HUES6 (cell line): Measurements from ENCODE around the gene COL12A1.

ENCODE experiments used
- H3K27ac ChIP-seq: 2 replicates; pipeline ENCODE4 v1.7.0; 2013; ENCODE audit warnings: low read depth, mild to moderate bottlenecking, low read length, inconsistent platforms
- H3K27me3 ChIP-seq: 2 replicates; pipeline ENCODE4 v1.6.1; 2013; ENCODE audit warnings: low read length; ENCODE audit not compliant: control insufficient read depth, insufficient read depth
- H3K36me3 ChIP-seq: 2 replicates; pipeline ENCODE4 v1.6.1; 2013; ENCODE audit warnings: low read length; ENCODE audit not compliant: control insufficient read depth, insufficient read depth
- H3K4me1 ChIP-seq: 2 replicates; pipeline ENCODE4 v1.6.1; 2013; ENCODE audit warnings: low read length; ENCODE audit not compliant: control insufficient read depth, insufficient read depth
- H3K4me3 ChIP-seq: 2 replicates; pipeline ENCODE4 v1.5.1; 2013; ENCODE audit warnings: low read depth, low read length
- H3K9ac ChIP-seq: one replicate; pipeline ENCODE4 v1.6.1; 2013; ENCODE audit warnings: mild to moderate bottlenecking, low read length
- H3K9me3 ChIP-seq: 2 replicates; pipeline ENCODE4 v1.6.1; 2013; ENCODE audit warnings: low read depth, low read length; ENCODE audit not compliant: control insufficient read depth, insufficient read depth

COL12A1 gene

DNA sequence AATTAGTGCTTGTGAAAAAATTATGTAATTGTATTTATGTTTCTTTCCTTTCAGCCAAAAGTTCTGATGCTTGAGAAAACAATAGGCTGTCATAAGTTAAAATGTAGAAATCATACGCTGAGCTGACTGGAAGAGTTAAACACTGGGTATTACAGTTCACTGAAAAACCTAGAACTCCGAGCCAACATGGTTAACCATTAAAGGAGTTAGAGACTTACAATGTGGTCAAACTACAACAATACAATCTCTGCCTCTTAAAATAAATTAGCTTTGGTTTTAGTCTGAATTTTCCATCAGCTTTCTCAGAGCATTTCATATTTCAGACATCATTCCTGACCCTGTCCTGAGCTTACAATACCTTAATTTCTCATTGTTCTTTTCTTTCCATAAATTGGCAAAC, 91.0 kb downstream of the COL12A1 start:
- Histone ChIP-seq H3K27me3 (no peaks in the 10 kb centered on the region), H3K9ac (no peak overlapping the region), H3K4me3 (no peak overlapping the region), H3K27ac (no peak overlapping the region), H3K4me1 (0 out of 2 replicates have a peak, but pooled peaks cover 6% of the 10 kb centered on the region), H3K9me3 (no peaks in the 10 kb centered on the region), H3K36me3 (no peaks in the 10 kb centered on the region)

DNA sequence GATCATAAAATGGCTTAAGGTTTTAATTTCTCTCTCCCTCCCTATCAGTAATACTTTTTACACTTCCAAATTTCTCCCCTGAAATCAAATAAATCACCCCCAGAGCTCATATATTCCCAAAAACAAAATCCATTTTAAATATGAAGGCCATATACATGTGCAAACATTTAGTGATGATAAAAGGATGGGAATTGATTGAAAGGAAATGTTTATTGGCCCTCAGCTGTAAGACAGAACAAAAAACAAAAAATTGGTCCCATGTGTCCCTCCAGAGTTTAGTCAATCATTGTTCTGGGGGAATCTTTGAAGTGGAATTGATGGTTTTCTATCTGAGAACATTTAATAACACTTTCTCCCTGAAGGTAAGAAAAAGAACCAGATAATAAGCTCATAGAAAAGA, 91.7 kb downstream of the COL12A1 start:
- H3K36me3 ChIP-seq = no peaks in the 10 kb centered on the region
- no peak overlapping the region for H3K9ac ChIP-seq
- H3K9me3 ChIP-seq = no peaks in the 10 kb centered on the region
- no peaks in the 10 kb centered on the region for H3K27me3 ChIP-seq
- H3K27ac ChIP-seq = no peak overlapping the region
- H3K4me3 ChIP-seq = no peak overlapping the region
- H3K4me1 ChIP-seq = 0 out of 2 replicates have a peak, but pooled peaks cover 6% of the 10 kb centered on the region

DNA sequence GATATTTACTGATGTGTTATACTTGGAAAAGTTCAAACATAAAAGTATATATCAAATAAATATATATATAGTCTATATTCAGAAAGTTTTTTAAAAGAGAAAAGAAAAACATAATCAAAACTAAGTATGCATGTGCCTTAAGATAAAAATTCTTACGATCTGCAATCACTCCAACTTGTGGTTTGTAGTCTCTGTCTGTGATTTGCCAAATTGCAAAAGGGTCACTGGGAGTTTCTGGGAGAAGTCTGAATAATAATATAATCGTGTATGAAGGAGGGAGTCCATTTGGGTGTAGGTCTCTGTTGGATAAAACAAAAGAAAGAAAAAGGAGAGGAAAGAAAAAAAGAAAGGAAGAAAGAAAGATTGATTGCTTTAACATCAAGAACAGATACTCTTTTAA, 92.4 kb downstream of the COL12A1 start:
- H3K27me3 ChIP-seq = no peaks in the 10 kb centered on the region
- H3K9me3 ChIP-seq = no peaks in the 10 kb centered on the region
- H3K27ac ChIP-seq = no peak overlapping the region
- H3K36me3 ChIP-seq = no peaks in the 10 kb centered on the region
- no peak overlapping the region for H3K9ac ChIP-seq
- H3K4me3 ChIP-seq = no peak overlapping the region
- H3K4me1 ChIP-seq = 0 out of 2 replicates have a peak, but pooled peaks cover 6% of the 10 kb centered on the region

DNA sequence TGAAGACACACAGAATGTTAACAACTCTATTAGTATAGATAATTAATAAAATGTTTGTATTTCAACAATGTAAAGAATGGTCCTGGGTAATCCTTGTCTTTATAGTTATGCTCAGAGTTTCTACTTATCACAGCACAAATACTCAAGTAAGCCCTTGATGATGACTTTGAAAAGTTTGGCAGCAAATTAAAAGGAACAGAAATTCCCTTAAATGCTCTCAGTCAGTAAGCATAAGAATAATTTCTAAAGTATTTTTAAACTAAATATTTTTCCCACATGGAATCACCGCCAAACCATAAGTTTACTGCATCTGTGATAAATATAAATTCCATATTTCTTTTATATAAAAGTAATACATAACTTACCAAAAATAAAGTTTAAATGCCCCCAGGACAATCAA, 96.1 kb downstream of the COL12A1 start:
- Histone ChIP-seq H3K4me1 (no peaks in the 10 kb centered on the region), H3K36me3 (no peaks in the 10 kb centered on the region), H3K4me3 (no peak overlapping the region), H3K27ac (no peak overlapping the region), H3K9me3 (no peaks in the 10 kb centered on the region), H3K27me3 (no peaks in the 10 kb centered on the region), H3K9ac (no peak overlapping the region)

DNA sequence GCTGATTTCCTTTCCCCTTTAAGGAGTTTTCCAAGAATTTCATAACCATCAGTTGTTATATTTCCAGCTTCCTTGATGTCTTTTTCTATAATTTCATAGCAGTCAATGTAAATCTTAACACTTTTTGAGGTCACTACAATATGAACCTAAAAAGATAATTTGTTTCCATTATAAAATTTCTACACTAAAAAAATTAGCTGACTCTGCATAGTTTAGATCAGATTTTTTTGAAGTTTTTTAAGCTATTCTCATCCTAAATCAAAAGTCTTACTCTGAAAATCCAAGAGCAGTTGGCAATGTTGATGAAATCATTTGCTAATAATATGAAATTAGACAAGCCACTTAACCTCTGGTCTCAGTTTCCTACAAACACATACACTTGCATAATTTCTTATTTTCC, 96.8 kb downstream of the COL12A1 start:
- Histone ChIP-seq H3K27ac (no peak overlapping the region), H3K9me3 (no peaks in the 10 kb centered on the region), H3K36me3 (no peaks in the 10 kb centered on the region), H3K9ac (no peak overlapping the region), H3K27me3 (no peaks in the 10 kb centered on the region), H3K4me1 (no peaks in the 10 kb centered on the region), H3K4me3 (no peak overlapping the region)

DNA sequence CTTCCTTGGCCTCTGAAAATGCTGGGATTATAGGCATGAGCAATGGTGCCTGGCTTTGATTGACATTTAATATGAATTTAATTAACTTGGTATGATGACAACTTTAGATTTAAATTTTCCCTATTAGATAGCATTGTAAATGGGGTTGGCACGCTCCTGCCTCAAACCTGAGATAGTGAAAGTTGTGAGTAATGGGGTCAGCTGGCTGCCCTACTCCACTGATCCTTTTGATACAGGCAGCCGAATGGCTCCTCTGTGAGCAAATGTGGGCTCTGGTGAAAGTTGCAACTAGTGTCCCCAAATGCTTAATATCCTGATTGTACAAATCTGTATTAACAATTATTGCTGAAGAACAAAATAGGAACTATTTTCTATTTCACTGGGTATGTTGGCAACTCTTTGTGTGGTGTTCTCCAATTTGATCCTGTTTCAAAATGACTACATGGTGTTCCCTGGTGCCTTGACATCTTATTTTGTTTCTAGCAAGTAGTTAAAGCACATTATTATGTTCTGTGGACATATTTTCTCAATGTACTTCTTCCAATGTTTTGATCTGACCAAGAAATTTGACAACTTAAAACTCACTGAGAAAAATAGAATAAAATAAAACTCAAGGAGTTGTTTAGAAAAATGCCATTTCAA, 97.4 kb downstream of the COL12A1 start:
- H3K4me1 ChIP-seq = no peaks in the 10 kb centered on the region
- H3K36me3 ChIP-seq = no peaks in the 10 kb centered on the region
- no peak overlapping the region for H3K4me3 ChIP-seq
- no peak overlapping the region for H3K27ac ChIP-seq
- no peaks in the 10 kb centered on the region for H3K9me3 ChIP-seq
- no peaks in the 10 kb centered on the region for H3K27me3 ChIP-seq
- H3K9ac ChIP-seq = no peak overlapping the region

DNA sequence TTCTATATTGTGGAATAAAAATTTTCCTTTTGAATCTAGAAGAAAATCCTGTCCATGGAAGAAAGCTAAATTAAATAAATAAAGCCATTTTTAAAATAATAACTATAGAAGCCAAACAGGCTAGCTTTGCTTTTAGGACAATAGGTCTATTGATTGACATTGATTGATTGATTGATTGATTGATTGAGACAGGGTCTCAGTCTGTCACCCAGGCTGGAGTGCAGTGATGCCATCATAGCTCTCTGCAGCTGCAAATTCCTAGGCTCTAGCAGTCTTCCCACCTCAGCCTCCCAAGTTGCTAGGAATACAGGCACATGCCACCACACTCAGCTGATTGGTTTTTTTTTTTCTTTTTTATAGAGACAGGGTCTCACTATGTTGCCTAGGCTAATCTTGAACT, 97.9 kb downstream of the COL12A1 start:
- no peak overlapping the region for H3K9ac ChIP-seq
- H3K27ac ChIP-seq = no peak overlapping the region
- H3K9me3 ChIP-seq = no peaks in the 10 kb centered on the region
- no peak overlapping the region for H3K4me3 ChIP-seq
- no peaks in the 10 kb centered on the region for H3K27me3 ChIP-seq
- H3K4me1 ChIP-seq = no peaks in the 10 kb centered on the region
- no peaks in the 10 kb centered on the region for H3K36me3 ChIP-seq

DNA sequence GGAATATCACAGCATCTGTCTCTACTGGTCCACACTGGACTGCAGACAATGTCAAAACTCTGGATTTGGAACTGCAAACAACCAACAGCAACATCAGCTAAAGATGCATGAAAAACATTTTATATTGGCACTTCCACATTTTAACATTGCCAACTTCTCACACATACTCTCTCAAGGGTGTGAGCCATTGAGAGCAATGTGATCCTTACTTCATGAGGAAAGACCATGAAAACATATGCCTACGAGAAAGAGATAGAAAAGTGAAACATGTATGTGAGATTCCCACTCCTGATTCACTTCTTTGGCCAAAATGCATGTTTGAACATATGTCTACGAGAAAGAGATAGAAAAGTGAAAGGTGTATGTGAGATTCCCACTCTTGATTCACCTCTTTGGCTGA, 99.4 kb downstream of the COL12A1 start:
- no peaks in the 10 kb centered on the region for H3K27me3 ChIP-seq
- H3K9ac ChIP-seq = no peak overlapping the region
- H3K4me3 ChIP-seq = no peak overlapping the region
- H3K4me1 ChIP-seq = no peaks in the 10 kb centered on the region
- H3K36me3 ChIP-seq = no peaks in the 10 kb centered on the region
- no peak overlapping the region for H3K27ac ChIP-seq
- no peaks in the 10 kb centered on the region for H3K9me3 ChIP-seq

DNA sequence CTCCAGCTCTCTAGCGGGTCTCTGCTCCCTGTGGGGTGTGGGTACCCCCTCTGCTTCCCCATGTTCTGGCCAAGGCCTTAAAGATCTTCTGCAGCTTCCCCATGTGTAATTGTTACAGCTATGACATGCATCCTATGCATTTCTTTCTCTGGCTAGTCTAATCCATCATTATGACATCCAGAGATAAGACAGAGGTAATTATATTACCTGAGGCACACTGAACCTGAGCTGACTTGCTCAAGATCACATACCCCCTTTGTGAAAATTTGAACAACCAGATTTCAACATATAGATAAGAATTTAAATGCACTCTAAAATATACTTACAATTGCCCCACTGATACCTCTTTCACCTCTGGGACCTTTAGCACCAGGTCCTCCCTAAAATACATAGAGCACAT, 102.4 kb downstream of the COL12A1 start:
- Histone ChIP-seq H3K9me3 (no peaks in the 10 kb centered on the region), H3K27ac (no peak overlapping the region), H3K27me3 (no peaks in the 10 kb centered on the region), H3K4me1 (no peaks in the 10 kb centered on the region), H3K4me3 (no peak overlapping the region), H3K9ac (no peak overlapping the region), H3K36me3 (no peaks in the 10 kb centered on the region)

DNA sequence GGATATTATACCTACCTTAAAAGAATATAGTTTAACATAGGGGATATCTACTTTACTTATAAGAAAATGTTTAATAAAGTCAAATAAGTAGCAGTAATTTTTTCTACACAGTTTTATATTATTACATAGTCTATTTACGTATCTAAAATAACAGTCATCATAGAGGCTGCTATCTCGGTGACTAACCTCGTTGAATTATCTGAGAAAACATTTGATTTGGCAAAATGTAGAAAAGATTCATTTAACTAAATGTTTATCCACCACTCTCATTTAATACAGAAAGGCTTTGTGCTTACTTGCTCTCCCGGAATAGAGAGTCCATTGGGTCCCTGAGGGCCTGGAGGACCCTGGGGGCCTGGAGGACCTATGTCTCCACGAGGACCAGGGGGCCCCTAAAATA, 103.6 kb downstream of the COL12A1 start:
- no peak overlapping the region for H3K27ac ChIP-seq
- no peaks in the 10 kb centered on the region for H3K4me1 ChIP-seq
- no peaks in the 10 kb centered on the region for H3K27me3 ChIP-seq
- no peak overlapping the region for H3K9ac ChIP-seq
- H3K9me3 ChIP-seq = no peaks in the 10 kb centered on the region
- H3K36me3 ChIP-seq = no peaks in the 10 kb centered on the region
- H3K4me3 ChIP-seq = no peak overlapping the region

DNA sequence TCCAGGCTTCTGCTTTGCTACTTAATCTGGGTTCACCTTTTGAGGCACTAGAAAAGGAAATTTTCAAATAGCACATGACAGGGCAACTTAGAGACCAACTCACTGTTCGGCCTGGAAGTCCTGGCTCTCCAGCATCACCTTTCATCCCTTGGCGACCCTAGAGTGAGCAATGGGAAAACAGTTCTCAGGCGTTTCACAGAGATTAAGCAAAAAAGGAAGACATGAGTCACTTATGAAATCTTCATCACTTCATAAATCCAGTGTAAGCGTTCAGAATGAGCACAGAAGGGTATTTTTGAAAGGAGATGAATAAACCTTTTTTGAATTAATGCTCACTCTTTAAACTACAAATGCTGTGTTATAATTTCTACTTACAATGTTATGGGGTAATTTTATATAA, 104.0 kb downstream of the COL12A1 start:
- H3K9me3 ChIP-seq = no peaks in the 10 kb centered on the region
- H3K9ac ChIP-seq = no peak overlapping the region
- H3K36me3 ChIP-seq = no peaks in the 10 kb centered on the region
- no peaks in the 10 kb centered on the region for H3K27me3 ChIP-seq
- no peak overlapping the region for H3K4me3 ChIP-seq
- H3K27ac ChIP-seq = no peak overlapping the region
- no peaks in the 10 kb centered on the region; the same call in 1 of the 2 replicates for H3K4me1 ChIP-seq

DNA sequence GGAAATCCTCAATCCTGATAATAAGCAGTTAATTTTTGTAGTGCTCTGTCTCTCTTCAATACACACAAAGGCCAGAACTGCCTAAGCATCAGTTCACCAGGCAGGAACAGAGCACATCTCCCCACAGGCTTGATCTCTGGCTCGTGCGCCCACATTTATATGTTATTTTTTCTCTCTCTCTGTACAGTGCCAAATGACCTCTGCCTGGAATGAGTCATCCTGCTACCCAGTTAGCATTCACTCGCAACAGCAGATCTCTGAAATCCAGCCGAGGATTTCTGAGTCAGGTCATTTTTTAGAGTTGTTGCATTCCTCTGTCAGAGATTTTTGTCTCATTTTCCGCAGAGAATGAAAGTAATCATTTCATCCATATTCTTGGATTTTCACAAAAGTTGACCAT, 107.1 kb downstream of the COL12A1 start:
- H3K4me3 ChIP-seq = no peak overlapping the region
- H3K9me3 ChIP-seq = no peaks in the 10 kb centered on the region
- H3K9ac ChIP-seq = no peak overlapping the region
- H3K27ac ChIP-seq = no peak overlapping the region
- H3K4me1 ChIP-seq = no peaks in the 10 kb centered on the region; the same call in 1 of the 2 replicates
- no peaks in the 10 kb centered on the region for H3K36me3 ChIP-seq
- H3K27me3 ChIP-seq = no peaks in the 10 kb centered on the region
